Measurements from ENCODE around the gene NOP9.

GRCh38 chr14:24293525-24293924 lies 6.1 kb upstream of the NOP9 start:
- TF ChIP-seq, protein P1, sequence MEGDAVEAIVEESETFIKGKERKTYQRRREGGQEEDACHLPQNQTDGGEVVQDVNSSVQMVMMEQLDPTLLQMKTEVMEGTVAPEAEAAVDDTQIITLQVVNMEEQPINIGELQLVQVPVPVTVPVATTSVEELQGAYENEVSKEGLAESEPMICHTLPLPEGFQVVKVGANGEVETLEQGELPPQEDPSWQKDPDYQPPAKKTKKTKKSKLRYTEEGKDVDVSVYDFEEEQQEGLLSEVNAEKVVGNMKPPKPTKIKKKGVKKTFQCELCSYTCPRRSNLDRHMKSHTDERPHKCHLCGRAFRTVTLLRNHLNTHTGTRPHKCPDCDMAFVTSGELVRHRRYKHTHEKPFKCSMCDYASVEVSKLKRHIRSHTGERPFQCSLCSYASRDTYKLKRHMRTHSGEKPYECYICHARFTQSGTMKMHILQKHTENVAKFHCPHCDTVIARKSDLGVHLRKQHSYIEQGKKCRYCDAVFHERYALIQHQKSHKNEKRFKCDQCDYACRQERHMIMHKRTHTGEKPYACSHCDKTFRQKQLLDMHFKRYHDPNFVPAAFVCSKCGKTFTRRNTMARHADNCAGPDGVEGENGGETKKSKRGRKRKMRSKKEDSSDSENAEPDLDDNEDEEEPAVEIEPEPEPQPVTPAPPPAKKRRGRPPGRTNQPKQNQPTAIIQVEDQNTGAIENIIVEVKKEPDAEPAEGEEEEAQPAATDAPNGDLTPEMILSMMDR (IDR thresholded peaks at IDR 0.05 in 2 of 3, conservative IDR thresholded peaks at IDR 0.05 in 1 of 3; ENCODE audit: borderline replicate concordance in 1 of 3, insufficient read depth in 1 of 3, low read depth in 2 of 3, low read length in 2 of 3), result no peak
- TF ChIP-seq POLR2A (IDR thresholded peaks at IDR 0.05; ENCODE audit: borderline replicate concordance, extremely low read depth, insufficient read depth, insufficient read length) (no peak), TCF7L2 (IDR thresholded peaks at IDR 0.05; ENCODE audit: borderline replicate concordance, extremely low read depth, insufficient read depth, insufficient read length) (no peak), EZH2phosphoT487 (IDR thresholded peaks at IDR 0.05; ENCODE audit: borderline replicate concordance) (no peak), YY1 (IDR thresholded peaks at IDR 0.05; ENCODE audit: extremely low read depth, insufficient replicate concordance, low read depth, low read length) (no peak), REST (IDR thresholded peaks at IDR 0.05; ENCODE audit: low read depth) (no peak), EZH2 (IDR thresholded peaks at IDR 0.05) (no peak), ZNF274 (IDR thresholded peaks at IDR 0.05; ENCODE audit: low read depth, low read length) (no peak)
